GM23338 (cell line): Measurements from ENCODE around the gene GPC6. TPM values are rescaled to one million over a fixed set of nuclear protein-coding genes. Genes with fewer than 3 reads are reported as not detected.

ENCODE experiments used
- ATAC-seq: fragments of 200-7000 bp; cut with Tn5 transposase; 3 replicates; pipeline ENCODE4 v1.9.1; 2020
- DNase-seq: peaks from one replicate; pipeline ENCODE4 v3.0.0-alpha.2; 2015; ENCODE audit warnings: low spot score
- H2AFZ ChIP-seq: fragments of 200-600 bp; sonication (generic); 2 replicates; pipeline ENCODE4 v1.8.0; 2016; ENCODE audit warnings: antibody characterized with exemption, mild to moderate bottlenecking, moderate library complexity
- H3F3A ChIP-seq: fragments of 200-600 bp; sonication (generic); replicated peaks from 2 replicates; pipeline ENCODE4 v1.8.0; 2017; ENCODE audit warnings: antibody characterized with exemption, mixed run types, low read depth
- H3K27ac ChIP-seq: fragments of 200-600 bp; sonication (generic); 2 replicates; pipeline ENCODE4 v1.6.1; 2016; ENCODE audit warnings: low read depth
- H3K27me3 ChIP-seq: fragments of 200-600 bp; sonication (generic); 2 replicates; pipeline ENCODE4 v1.8.0; 2016; ENCODE audit warnings: mild to moderate bottlenecking, mixed run types, moderate library complexity; ENCODE audit not compliant: insufficient read depth
- H3K36me3 ChIP-seq: fragments of 200-600 bp; sonication (generic); 2 replicates; pipeline ENCODE4 v1.8.0; 2016; ENCODE audit warnings: mild to moderate bottlenecking; ENCODE audit not compliant: insufficient read depth
- H3K4me1 ChIP-seq: fragments of 200-600 bp; sonication (generic); 2 replicates; pipeline ENCODE4 v1.8.0; 2016; ENCODE audit warnings: mild to moderate bottlenecking, moderate library complexity; ENCODE audit not compliant: insufficient read depth
- H3K4me2 ChIP-seq: fragments of 200-600 bp; sonication (generic); 2 replicates; pipeline ENCODE4 v1.7.1; 2017; ENCODE audit warnings: mixed run types
- H3K4me3 ChIP-seq: fragments of 200-600 bp; sonication (generic); 2 replicates; pipeline ENCODE4 v1.6.1; 2016; ENCODE audit warnings: mixed run types
- H3K79me2 ChIP-seq: fragments of 200-600 bp; sonication (generic); replicated peaks from 2 replicates; pipeline ENCODE4 v1.8.0; 2017; ENCODE audit warnings: mild to moderate bottlenecking; ENCODE audit not compliant: insufficient read depth
- H3K9me2 ChIP-seq: fragments of 200-600 bp; sonication (generic); 2 replicates; pipeline ENCODE4 v1.8.0; 2017; ENCODE audit not compliant: insufficient read depth
- H4K20me1 ChIP-seq: fragments of 200-600 bp; sonication (generic); replicated peaks from 2 replicates; pipeline ENCODE4 v1.8.0; 2017; ENCODE audit warnings: mild to moderate bottlenecking; ENCODE audit not compliant: insufficient read depth
- H3K27ac Mint-ChIP-seq: 2 replicates; pipeline ENCODE4 v1.8.0; 2020; ENCODE audit warnings: inconsistent platforms, mild to moderate bottlenecking, moderate library complexity, mixed read lengths
- H3K27me3 Mint-ChIP-seq: 3 replicates; pipeline ENCODE4 v1.8.0; 2022; ENCODE audit warnings: low read depth, mild to moderate bottlenecking, moderate library complexity, mixed read lengths, inconsistent platforms; ENCODE audit not compliant: insufficient read depth, poor library complexity
- H3K36me3 Mint-ChIP-seq: 3 replicates; pipeline ENCODE4 v1.8.0; 2021; ENCODE audit warnings: low read depth, mild to moderate bottlenecking, inconsistent platforms, moderate library complexity, mixed read lengths
- H3K4me1 Mint-ChIP-seq: 3 replicates; pipeline ENCODE4 v1.8.0; 2020; ENCODE audit warnings: mild to moderate bottlenecking, inconsistent platforms, mixed read lengths
- H3K4me3 Mint-ChIP-seq: 3 replicates; pipeline ENCODE4 v1.8.0; 2021; ENCODE audit warnings: moderate library complexity, mild to moderate bottlenecking, inconsistent platforms, mixed read lengths
- H3K9me3 Mint-ChIP-seq: 3 replicates; pipeline ENCODE4 v1.8.0; 2020; ENCODE audit warnings: moderate library complexity, mild to moderate bottlenecking, inconsistent platforms, mixed read lengths
- CREB1 ChIP-seq: fragments of 250-450 bp; sonication (Bioruptor Pico); IDR thresholded peaks from 2 replicates; pipeline ENCODE4 v1.5.0; 2020; ENCODE audit warnings: low read depth, mild to moderate bottlenecking, moderate library complexity
- EZH2 ChIP-seq: fragments of 200-600 bp; sonication (generic); IDR thresholded peaks from one replicate; pipeline ENCODE4 v1.8.0; 2017; ENCODE audit warnings: antibody characterized with exemption, mild to moderate bottlenecking, low read depth; ENCODE audit not compliant: unreplicated experiment
- EZH2phosphoT487 ChIP-seq: fragments of 200-600 bp; sonication (generic); IDR thresholded peaks from one replicate; pipeline ENCODE4 v1.8.1; 2018; ENCODE audit warnings: antibody characterized with exemption; ENCODE audit not compliant: unreplicated experiment
- NANOG ChIP-seq: IDR thresholded peaks from 2 replicates; pipeline ENCODE4 v1.6.1; 2016; ENCODE audit warnings: antibody characterized with exemption, borderline replicate concordance
- STAT1 ChIP-seq: IDR thresholded peaks from one replicate; pipeline ENCODE4 v1.6.1; 2016; ENCODE audit warnings: antibody characterized with exemption; ENCODE audit not compliant: unreplicated experiment
- ZNF114 ChIP-seq: fragments of 250-450 bp; sonication (Bioruptor Pico); IDR thresholded peaks from 2 replicates; pipeline ENCODE4 v1.5.0; 2020; ENCODE audit warnings: mild to moderate bottlenecking, moderate library complexity
- ZNF331 ChIP-seq: fragments of 250-450 bp; sonication (Bioruptor Pico); IDR thresholded peaks from 2 replicates; pipeline ENCODE4 v1.5.0; 2020; ENCODE audit warnings: low read depth, mild to moderate bottlenecking, moderate library complexity
- polyA plus RNA-seq: library from polyadenylated mRNA; unstranded; fragments of >200 nt; fragmentation: Nextera tagmentation; extraction: Ambion mirVana; gene quantifications from 2 replicates; pipeline ENCODE4 v1.2.1, GENCODE V29; 2016
- total RNA-seq: library from RNA; depleted of rRNA; stranded (reverse); fragments of >200 nt; shearing (Covaris generic); gene quantifications from 2 replicates; pipeline ENCODE4 v1.2.3, GENCODE V29; 2014
- TF ChIP-seq, protein P1 (sequence below): IDR thresholded peaks from one replicate; pipeline ENCODE4 v1.6.1; 2018; ENCODE audit warnings: antibody characterized with exemption; ENCODE audit not compliant: unreplicated experiment
- TF ChIP-seq, protein P2 (sequence below), 2 experiments: fragments of 200-600 bp in 1 of 2; sonication (generic) in 1 of 2; conservative IDR thresholded peaks; 2 replicates each; pipeline versions ENCODE4 v1.5.1 to v1.6.1; 2016 to 2017; ENCODE audit warnings: antibody characterized with exemption in 2 of 2, low read depth in 2 of 2, mild to moderate bottlenecking in 2 of 2, moderate library complexity in 1 of 2

Gene GPC6
- total and polyA plus RNA-seq, 2 experiments from 2014 or later, result 6.4 to 28.6 TPM

DNA sequence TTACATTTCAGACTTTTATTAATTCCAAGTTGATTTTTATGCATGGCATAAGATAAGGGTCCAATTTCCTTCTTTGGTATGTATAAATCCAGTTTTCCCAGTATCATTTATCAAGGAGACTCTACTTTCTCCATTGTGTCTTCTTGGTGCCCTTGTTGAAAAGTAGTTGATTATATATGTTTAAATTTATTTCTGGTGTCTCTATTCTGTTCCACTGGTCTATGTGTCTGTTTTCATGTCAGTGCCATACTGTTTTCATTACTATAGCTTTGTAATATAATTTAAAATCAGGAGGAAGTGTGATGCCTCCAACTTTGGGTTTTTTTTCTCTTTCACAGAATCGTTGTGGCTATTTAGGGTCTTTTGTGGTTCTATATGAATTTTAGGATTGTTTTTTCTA lies 1019.9 kb downstream of the GPC6 start:
- TF ChIP-seq EZH2phosphoT487 (no peak), ZNF331 (no peak)
- TF ChIP-seq, protein P1, sequence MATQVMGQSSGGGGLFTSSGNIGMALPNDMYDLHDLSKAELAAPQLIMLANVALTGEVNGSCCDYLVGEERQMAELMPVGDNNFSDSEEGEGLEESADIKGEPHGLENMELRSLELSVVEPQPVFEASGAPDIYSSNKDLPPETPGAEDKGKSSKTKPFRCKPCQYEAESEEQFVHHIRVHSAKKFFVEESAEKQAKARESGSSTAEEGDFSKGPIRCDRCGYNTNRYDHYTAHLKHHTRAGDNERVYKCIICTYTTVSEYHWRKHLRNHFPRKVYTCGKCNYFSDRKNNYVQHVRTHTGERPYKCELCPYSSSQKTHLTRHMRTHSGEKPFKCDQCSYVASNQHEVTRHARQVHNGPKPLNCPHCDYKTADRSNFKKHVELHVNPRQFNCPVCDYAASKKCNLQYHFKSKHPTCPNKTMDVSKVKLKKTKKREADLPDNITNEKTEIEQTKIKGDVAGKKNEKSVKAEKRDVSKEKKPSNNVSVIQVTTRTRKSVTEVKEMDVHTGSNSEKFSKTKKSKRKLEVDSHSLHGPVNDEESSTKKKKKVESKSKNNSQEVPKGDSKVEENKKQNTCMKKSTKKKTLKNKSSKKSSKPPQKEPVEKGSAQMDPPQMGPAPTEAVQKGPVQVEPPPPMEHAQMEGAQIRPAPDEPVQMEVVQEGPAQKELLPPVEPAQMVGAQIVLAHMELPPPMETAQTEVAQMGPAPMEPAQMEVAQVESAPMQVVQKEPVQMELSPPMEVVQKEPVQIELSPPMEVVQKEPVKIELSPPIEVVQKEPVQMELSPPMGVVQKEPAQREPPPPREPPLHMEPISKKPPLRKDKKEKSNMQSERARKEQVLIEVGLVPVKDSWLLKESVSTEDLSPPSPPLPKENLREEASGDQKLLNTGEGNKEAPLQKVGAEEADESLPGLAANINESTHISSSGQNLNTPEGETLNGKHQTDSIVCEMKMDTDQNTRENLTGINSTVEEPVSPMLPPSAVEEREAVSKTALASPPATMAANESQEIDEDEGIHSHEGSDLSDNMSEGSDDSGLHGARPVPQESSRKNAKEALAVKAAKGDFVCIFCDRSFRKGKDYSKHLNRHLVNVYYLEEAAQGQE, result no peak
- TF ChIP-seq, protein P2, sequence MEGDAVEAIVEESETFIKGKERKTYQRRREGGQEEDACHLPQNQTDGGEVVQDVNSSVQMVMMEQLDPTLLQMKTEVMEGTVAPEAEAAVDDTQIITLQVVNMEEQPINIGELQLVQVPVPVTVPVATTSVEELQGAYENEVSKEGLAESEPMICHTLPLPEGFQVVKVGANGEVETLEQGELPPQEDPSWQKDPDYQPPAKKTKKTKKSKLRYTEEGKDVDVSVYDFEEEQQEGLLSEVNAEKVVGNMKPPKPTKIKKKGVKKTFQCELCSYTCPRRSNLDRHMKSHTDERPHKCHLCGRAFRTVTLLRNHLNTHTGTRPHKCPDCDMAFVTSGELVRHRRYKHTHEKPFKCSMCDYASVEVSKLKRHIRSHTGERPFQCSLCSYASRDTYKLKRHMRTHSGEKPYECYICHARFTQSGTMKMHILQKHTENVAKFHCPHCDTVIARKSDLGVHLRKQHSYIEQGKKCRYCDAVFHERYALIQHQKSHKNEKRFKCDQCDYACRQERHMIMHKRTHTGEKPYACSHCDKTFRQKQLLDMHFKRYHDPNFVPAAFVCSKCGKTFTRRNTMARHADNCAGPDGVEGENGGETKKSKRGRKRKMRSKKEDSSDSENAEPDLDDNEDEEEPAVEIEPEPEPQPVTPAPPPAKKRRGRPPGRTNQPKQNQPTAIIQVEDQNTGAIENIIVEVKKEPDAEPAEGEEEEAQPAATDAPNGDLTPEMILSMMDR (conservative IDR thresholded peaks at IDR 0.05; ENCODE audit: low read depth in 2 of 2), result no peak
- H3K9me2 ChIP-seq, result no peaks in the 10 kb centered on the region
- H3K4me1 ChIP-seq, result no peaks in the 10 kb centered on the region
- no peaks in the 10 kb centered on the region for H3K79me2 ChIP-seq
- no peaks in the 10 kb centered on the region for H3K27me3 ChIP-seq
- H3K4me1 Mint-ChIP-seq, result peaks cover 10% of the 10 kb centered on the region; the same call in 2 of the 3 replicates
- H3K4me3 ChIP-seq, result no peak overlapping the region
- no peak overlapping the region for H3K27ac Mint-ChIP-seq
- H3K4me3 Mint-ChIP-seq, result no peak overlapping the region
- H3K4me2 ChIP-seq, result no peak overlapping the region
- H3K36me3 ChIP-seq, result no peaks in the 10 kb centered on the region
- no peaks in the 10 kb centered on the region; the same call in 2 of the 3 replicates for H3K36me3 Mint-ChIP-seq
- no peak for ATAC-seq
- H3K9me3 Mint-ChIP-seq, result peaks cover 3% of the 10 kb centered on the region; the same call in 2 of the 3 replicates
- no peaks in the 10 kb centered on the region for H4K20me1 ChIP-seq
- H3F3A ChIP-seq, result no peaks in the 10 kb centered on the region
- H3K27ac ChIP-seq, result no peak overlapping the region
- H2AFZ ChIP-seq, result no peak overlapping the region
- H3K27me3 Mint-ChIP-seq, result no peaks in the 10 kb centered on the region
- no peak for DNase-seq

DNA sequence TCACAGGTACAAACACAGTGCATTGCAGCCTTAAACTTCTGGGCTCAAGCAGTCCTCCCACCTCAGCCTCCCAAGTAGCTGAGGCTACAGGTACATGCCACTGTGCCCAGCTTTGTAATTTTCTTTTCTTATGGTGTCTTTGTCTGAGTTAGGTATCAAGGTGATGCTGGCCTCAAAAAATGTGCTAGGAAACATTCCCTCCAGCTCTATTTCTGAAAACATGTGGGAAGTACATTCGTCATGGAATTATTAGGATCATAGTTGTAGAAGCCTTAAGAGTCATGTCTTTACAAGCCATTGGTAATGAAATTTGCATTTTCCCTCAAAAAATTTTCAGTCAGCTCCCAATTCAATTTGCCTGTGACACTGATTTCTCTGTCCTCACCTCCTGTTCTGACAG lies 1021.3 kb downstream of the GPC6 start:
- no peak overlapping the region for H3K27ac Mint-ChIP-seq
- H3K27ac ChIP-seq, result no peak overlapping the region
- H3K4me1 Mint-ChIP-seq, result peaks cover 10% of the 10 kb centered on the region; the same call in 2 of the 3 replicates
- H3K79me2 ChIP-seq, result no peaks in the 10 kb centered on the region
- DNase-seq (no peak), ATAC-seq (no peak)
- peaks cover 3% of the 10 kb centered on the region; the same call in 2 of the 3 replicates for H3K9me3 Mint-ChIP-seq
- no peak overlapping the region for H3K4me3 Mint-ChIP-seq
- H2AFZ ChIP-seq, result no peak overlapping the region
- no peaks in the 10 kb centered on the region; the same call in 2 of the 3 replicates for H3K36me3 Mint-ChIP-seq
- H3K4me2 ChIP-seq, result no peak overlapping the region
- no peaks in the 10 kb centered on the region for H3K9me2 ChIP-seq
- no peaks in the 10 kb centered on the region for H3K4me1 ChIP-seq
- TF ChIP-seq CREB1 (CRISPR knock-in tag) (no peak), EZH2phosphoT487 (no peak), NANOG (no peak), STAT1 (no peak), ZNF114 (CRISPR knock-in tag) (no peak), EZH2 (no peak), ZNF331 (no peak)
- TF ChIP-seq, protein P1, result no peak
- TF ChIP-seq, protein P2 (conservative IDR thresholded peaks at IDR 0.05; ENCODE audit: low read depth in 2 of 2), result no peak
- no peaks in the 10 kb centered on the region for H3K27me3 ChIP-seq
- no peaks in the 10 kb centered on the region for H3F3A ChIP-seq
- no peak overlapping the region for H3K4me3 ChIP-seq
- no peaks in the 10 kb centered on the region for H4K20me1 ChIP-seq
- H3K36me3 ChIP-seq, result no peaks in the 10 kb centered on the region
- no peaks in the 10 kb centered on the region for H3K27me3 Mint-ChIP-seq
